Measurements from ENCODE around the gene NTM. TPM values are rescaled to one million over a fixed set of nuclear protein-coding genes. Genes with fewer than 3 reads are reported as not detected.
A peak's percentile ranks its signal among the peaks of the same experiment; 100 is the strongest.

Gene NTM
- total and polyA plus RNA-seq, 2 experiments from 2014 or later, result 2.2 to 4.9 TPM

DNA sequence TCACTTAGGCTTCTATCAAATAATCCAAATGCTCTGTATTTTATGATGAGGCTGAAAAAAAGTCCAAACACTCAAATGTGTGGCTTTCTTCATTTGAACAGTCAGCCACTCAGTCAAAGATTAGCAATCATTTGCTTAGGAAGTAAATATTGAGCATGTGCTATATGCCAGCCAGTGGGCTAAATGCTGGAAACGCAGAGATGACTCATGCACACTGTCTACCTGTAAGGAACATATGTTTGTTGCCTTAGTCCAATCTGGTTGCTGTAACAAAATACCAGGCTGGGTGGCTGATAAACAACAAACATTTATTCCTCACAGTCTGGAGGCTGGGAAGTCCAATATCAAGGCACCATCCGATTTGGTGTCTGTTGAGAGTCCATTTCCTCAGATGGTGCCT lies 617.3 kb downstream of the NTM start:
- no peak overlapping the region for H3K4me3 ChIP-seq
- H4K20me1 ChIP-seq (ENCODE audit: insufficient read depth, poor library complexity, severe bottlenecking), result no peaks in the 10 kb centered on the region
- no peaks in the 10 kb centered on the region for H3K27me3 ChIP-seq
- H3K79me2 ChIP-seq, result no peaks in the 10 kb centered on the region
- no peak overlapping the region for H3K4me2 ChIP-seq
- H3K27ac ChIP-seq, result no peak overlapping the region
- TF ChIP-seq, protein P1, sequence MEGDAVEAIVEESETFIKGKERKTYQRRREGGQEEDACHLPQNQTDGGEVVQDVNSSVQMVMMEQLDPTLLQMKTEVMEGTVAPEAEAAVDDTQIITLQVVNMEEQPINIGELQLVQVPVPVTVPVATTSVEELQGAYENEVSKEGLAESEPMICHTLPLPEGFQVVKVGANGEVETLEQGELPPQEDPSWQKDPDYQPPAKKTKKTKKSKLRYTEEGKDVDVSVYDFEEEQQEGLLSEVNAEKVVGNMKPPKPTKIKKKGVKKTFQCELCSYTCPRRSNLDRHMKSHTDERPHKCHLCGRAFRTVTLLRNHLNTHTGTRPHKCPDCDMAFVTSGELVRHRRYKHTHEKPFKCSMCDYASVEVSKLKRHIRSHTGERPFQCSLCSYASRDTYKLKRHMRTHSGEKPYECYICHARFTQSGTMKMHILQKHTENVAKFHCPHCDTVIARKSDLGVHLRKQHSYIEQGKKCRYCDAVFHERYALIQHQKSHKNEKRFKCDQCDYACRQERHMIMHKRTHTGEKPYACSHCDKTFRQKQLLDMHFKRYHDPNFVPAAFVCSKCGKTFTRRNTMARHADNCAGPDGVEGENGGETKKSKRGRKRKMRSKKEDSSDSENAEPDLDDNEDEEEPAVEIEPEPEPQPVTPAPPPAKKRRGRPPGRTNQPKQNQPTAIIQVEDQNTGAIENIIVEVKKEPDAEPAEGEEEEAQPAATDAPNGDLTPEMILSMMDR (IDR thresholded peaks at IDR 0.05; ENCODE audit: poor library complexity), result no peak
- TF ChIP-seq EZH2phosphoT487 (IDR thresholded peaks at IDR 0.05; ENCODE audit: low read depth, severe bottlenecking, unreplicated experiment), result no peak
- TF ChIP-seq EZH2 (IDR thresholded peaks at IDR 0.05; ENCODE audit: borderline replicate concordance), result no peak
- no peaks in the 10 kb centered on the region for H3K4me1 ChIP-seq (ENCODE audit: insufficient read depth)
- no peaks in the 10 kb centered on the region for H3K36me3 ChIP-seq (replicated peaks; ENCODE audit: insufficient read depth, low read depth)
- DNase-seq (ENCODE audit: low spot score), result peak; percentile 21
- H2AFZ ChIP-seq, result no peak overlapping the region
- 73% methylated on average over 2 of the region's 2 CpGs for WGBS (ENCODE audit: low lambda C conversion rate, missing lambda C conversion rate)
- no peaks in the 10 kb centered on the region for H3K9me3 ChIP-seq (ENCODE audit: low read depth)
- H3K9me2 ChIP-seq (replicated peaks; ENCODE audit: insufficient read depth), result no peaks in the 10 kb centered on the region

GRCh38 chr11:131991606-131992005 lies 621.2 kb downstream of the NTM start:
- Histone ChIP-seq H3K9me2 (replicated peaks; ENCODE audit: insufficient read depth) (no peaks in the 10 kb centered on the region), H4K20me1 (ENCODE audit: insufficient read depth, poor library complexity, severe bottlenecking) (no peaks in the 10 kb centered on the region), H3K27ac (no peak overlapping the region), H3K4me1 (ENCODE audit: insufficient read depth) (no peaks in the 10 kb centered on the region), H3K9me3 (ENCODE audit: low read depth) (no peaks in the 10 kb centered on the region), H3K79me2 (no peaks in the 10 kb centered on the region), H2AFZ (no peak overlapping the region), H3K4me2 (no peak overlapping the region), H3K4me3 (no peak overlapping the region), H3K27me3 (no peaks in the 10 kb centered on the region), H3K36me3 (replicated peaks; ENCODE audit: insufficient read depth, low read depth) (no peaks in the 10 kb centered on the region)
- TF ChIP-seq, protein P1 (IDR thresholded peaks at IDR 0.05; ENCODE audit: poor library complexity), result no peak
- TF ChIP-seq EZH2 (IDR thresholded peaks at IDR 0.05; ENCODE audit: borderline replicate concordance) (no peak), EZH2phosphoT487 (IDR thresholded peaks at IDR 0.05; ENCODE audit: low read depth, severe bottlenecking, unreplicated experiment) (no peak)
- DNase-seq (ENCODE audit: low spot score), result no peak
- 87% methylated on average over 2 of the region's 2 CpGs for WGBS (ENCODE audit: low lambda C conversion rate, missing lambda C conversion rate)

GRCh38 chr11:131993246-131993645 lies 622.8 kb downstream of the NTM start:
- Histone ChIP-seq H3K79me2 (no peaks in the 10 kb centered on the region), H2AFZ (no peak overlapping the region), H3K4me2 (no peak overlapping the region), H3K27me3 (no peaks in the 10 kb centered on the region), H3K4me3 (no peak overlapping the region), H3K4me1 (ENCODE audit: insufficient read depth) (peaks cover under 1% of the 10 kb centered on the region), H3K36me3 (replicated peaks; ENCODE audit: insufficient read depth, low read depth) (no peaks in the 10 kb centered on the region), H3K9me3 (ENCODE audit: low read depth) (no peaks in the 10 kb centered on the region), H4K20me1 (ENCODE audit: insufficient read depth, poor library complexity, severe bottlenecking) (no peaks in the 10 kb centered on the region), H3K27ac (no peak overlapping the region), H3K9me2 (replicated peaks; ENCODE audit: insufficient read depth) (no peaks in the 10 kb centered on the region)
- DNase-seq (ENCODE audit: low spot score), result no peak
- WGBS (ENCODE audit: low lambda C conversion rate, missing lambda C conversion rate), result 82% methylated on average over 2 of the region's 2 CpGs
- no peak for TF ChIP-seq EZH2phosphoT487 (IDR thresholded peaks at IDR 0.05; ENCODE audit: low read depth, severe bottlenecking, unreplicated experiment)
- no peak for TF ChIP-seq EZH2 (IDR thresholded peaks at IDR 0.05; ENCODE audit: borderline replicate concordance)
- TF ChIP-seq, protein P1 (IDR thresholded peaks at IDR 0.05; ENCODE audit: poor library complexity), result no peak

GRCh38 chr11:131998020-131998419 lies 627.6 kb downstream of the NTM start:
- peak overlapping the region; percentile 17 for H3K4me2 ChIP-seq

More at GRCh38 chr11:131998020-131998419, 627.6 kb downstream of the NTM start:
- H3K9me3 ChIP-seq (ENCODE audit: low read depth), result no peaks in the 10 kb centered on the region
- H3K79me2 ChIP-seq, result no peaks in the 10 kb centered on the region
- H3K36me3 ChIP-seq (replicated peaks; ENCODE audit: insufficient read depth, low read depth), result no peaks in the 10 kb centered on the region
- H4K20me1 ChIP-seq (ENCODE audit: insufficient read depth, poor library complexity, severe bottlenecking), result no peaks in the 10 kb centered on the region
- H3K9me2 ChIP-seq (replicated peaks; ENCODE audit: insufficient read depth), result no peaks in the 10 kb centered on the region
- peaks cover 9% of the 10 kb centered on the region for H3K4me1 ChIP-seq (ENCODE audit: insufficient read depth)
- peak; percentile 72 for DNase-seq (ENCODE audit: low spot score)
- no peak overlapping the region for H3K27ac ChIP-seq
- TF ChIP-seq EZH2 (IDR thresholded peaks at IDR 0.05; ENCODE audit: borderline replicate concordance) (no peak), EZH2phosphoT487 (IDR thresholded peaks at IDR 0.05; ENCODE audit: low read depth, severe bottlenecking, unreplicated experiment) (peak; percentile 99)
- TF ChIP-seq, protein P1 (IDR thresholded peaks at IDR 0.05; ENCODE audit: poor library complexity), result no peak
- no peak overlapping the region for H3K4me3 ChIP-seq
- WGBS (ENCODE audit: low lambda C conversion rate, missing lambda C conversion rate), result 12% methylated on average over 5 of the region's 5 CpGs
- peaks cover 13% of the 10 kb centered on the region for H3K27me3 ChIP-seq
- no peak overlapping the region for H2AFZ ChIP-seq

Data from hepatocyte (in vitro differentiated cells).